NCI-H1694 treated with DMSO at 0.1 percent for 48 hours (cell line): ENCODE measurements around the gene CASD1.

Experiments used
- DNase-seq: peaks from one replicate; lab custom pipeline; 2025; lab: John Stamatoyannopoulos, UW

CASD1 gene

DNA sequence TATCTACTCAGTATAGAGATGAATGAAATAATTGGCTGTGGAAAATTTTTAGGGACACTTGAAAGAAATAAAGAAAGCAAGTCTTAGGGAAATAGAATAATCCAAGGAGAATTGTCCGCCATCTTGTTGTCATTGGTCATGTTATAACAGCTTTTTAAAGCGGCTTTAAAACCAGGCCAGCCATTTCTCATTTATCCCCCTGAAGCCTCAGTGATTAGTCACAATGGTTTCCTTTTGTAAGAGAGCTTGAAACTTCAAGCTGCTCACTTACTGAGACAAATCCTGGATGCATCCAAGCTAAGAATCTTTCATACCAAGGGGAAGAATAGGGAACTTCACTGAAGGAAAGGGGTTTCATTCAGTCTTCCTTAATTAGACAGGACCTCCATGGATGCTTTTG is 78.5 kb downstream of the CASD1 start:
- DNase-seq: no peak

- no peak for DNase-seq
Observed at GRCh38 chr7:94590526-94591162, 81.0 kb downstream of the CASD1 start.

GRCh38 chr7:94591176-94591575 is 81.6 kb downstream of the CASD1 start:
- no peak for DNase-seq

GRCh38 chr7:94594882-94595281 is 85.3 kb downstream of the CASD1 start:
- no peak for DNase-seq

GRCh38 chr7:94595717-94596116 is 86.1 kb downstream of the CASD1 start:
- no peak for DNase-seq

DNA sequence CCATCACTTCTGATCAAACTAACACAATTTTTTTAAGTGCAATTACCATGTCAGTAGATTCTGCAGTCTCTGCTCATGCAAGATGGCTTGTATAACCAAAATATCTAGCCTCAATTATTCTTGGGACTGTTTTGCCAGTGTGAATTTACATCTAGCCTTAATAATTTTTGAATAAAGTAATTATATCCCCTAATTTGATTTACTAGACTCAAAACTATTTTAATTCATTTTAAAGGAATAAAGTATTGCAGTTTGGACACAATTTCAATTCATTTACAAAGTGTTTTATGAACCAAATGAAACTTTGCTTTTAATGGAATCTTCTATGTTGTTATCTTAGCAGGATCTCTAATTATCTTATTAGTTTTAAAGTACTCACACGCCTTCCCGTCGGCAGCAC is 90.7 kb downstream of the CASD1 start:
- no peak for DNase-seq

DNA sequence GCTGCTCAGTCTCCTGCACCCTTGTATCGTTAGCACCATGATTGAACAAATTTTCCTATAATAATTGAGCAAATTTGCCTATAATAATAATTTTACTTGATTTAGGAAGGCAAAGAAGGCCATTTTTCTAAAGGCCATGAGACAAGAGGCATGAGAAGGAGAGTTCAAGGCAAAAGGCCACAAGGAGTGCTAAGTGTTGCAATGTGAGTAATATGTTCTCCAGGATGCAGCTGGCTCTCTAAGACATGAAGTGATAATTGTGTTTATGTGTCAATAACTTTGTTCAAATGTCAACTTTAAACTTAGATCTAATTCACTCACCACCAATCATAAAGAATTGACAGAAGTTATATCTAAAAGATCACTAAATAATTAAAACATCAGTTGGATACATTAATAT is 92.6 kb downstream of the CASD1 start:
- no peak for DNase-seq

- no peak for DNase-seq
Observed at GRCh38 chr7:94605031-94605430, 95.4 kb downstream of the CASD1 start.
